ENCODE data around the gene ESYT2. TPM values are rescaled to one million over a fixed set of nuclear protein-coding genes. Genes with fewer than 3 reads are reported as not detected.
A peak's percentile ranks its signal among the peaks of the same experiment; 100 is the strongest.

Gene ESYT2
- polyA plus RNA-seq, 2 donors, result 25.4 to 28.9 TPM

DNA sequence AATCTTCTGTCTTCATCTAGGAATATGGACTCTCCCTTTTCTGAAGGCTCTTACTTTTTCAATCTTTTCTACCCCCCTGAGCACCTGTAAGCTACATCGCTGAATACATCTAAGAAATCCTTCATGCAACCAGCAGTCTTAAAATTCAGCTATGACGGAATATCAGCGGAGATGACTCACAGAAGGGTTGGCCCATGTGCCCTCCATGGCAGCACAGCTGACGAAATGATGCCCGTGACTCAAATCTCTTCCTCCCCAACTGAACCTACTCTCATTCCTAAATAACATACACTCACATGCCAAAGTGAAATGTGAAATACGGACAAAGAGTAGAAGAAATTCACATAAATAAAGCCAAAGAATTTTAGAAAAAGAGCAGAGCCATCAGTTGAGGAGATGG, 94.4 kb downstream of the ESYT2 start:
- no peaks in the 10 kb centered on the region for H3K27me3 ChIP-seq (ENCODE audit: control insufficient read depth in 1 of 2, insufficient read depth in 2 of 2, low read length in 2 of 2)
- 90 to 93% methylated on average over 6 of the region's 6 CpGs for WGBS, 2 donors
- no peaks in the 10 kb centered on the region for H3K4me1 ChIP-seq (ENCODE audit: control insufficient read depth in 2 of 2, insufficient read depth in 2 of 2, low read length in 1 of 2)
- H3K4me3 ChIP-seq (ENCODE audit: low read depth in 1 of 2, low read length in 2 of 2), result no peak overlapping the region
- H3K36me3 ChIP-seq (ENCODE audit: control insufficient read depth in 2 of 2, insufficient read depth in 2 of 2, low read length in 1 of 2), result peaks cover 12 to 26% of the 10 kb centered on the region in 2 donors
- no peak overlapping the region for H3K27ac ChIP-seq (ENCODE audit: low read depth in 2 of 2, low read length in 1 of 2)
- no peaks in the 10 kb centered on the region for H3K9me3 ChIP-seq (ENCODE audit: control insufficient read depth in 2 of 2, insufficient read depth in 1 of 2, low read depth in 1 of 2, low read length in 1 of 2)

DNA sequence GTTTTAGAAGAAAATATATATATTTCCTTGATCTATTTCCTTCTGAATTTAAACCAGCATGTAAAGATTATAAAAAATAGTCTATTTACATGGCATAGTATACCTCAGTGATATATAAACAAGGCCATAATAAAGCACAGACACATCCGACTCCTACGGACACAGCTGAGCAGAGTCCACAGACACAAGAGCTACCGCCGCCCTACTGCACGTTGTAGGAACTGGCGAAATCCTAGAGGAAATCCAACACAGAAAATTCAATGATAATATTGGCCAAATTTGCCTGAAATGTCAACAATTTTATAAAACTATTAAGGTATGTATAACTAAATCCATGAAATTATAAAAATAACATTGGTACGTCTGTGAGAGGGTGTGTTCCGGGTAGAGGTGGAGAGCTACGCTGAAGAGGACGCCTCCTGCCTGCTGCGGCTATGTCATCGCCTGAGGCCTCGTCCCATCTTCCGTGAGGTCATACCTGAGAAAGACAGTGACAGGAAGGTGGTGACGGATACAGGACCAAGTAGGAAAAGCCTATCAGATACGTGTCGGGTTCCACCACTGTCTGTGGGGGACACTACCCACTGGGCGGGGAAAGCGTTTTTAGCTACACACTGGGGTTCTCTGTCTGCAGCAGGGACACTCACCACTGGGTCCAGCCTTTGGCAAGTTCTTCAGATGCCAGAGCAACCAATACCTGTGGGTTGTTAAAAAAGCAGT, 95.4 kb downstream of the ESYT2 start:
- Histone ChIP-seq H3K4me3 (ENCODE audit: low read depth in 1 of 2, low read length in 2 of 2) (no peak overlapping the region), H3K9me3 (ENCODE audit: control insufficient read depth in 2 of 2, insufficient read depth in 1 of 2, low read depth in 1 of 2, low read length in 1 of 2) (no peaks in the 10 kb centered on the region), H3K4me1 (ENCODE audit: control insufficient read depth in 2 of 2, insufficient read depth in 2 of 2, low read length in 1 of 2) (no peaks in the 10 kb centered on the region), H3K36me3 (ENCODE audit: control insufficient read depth in 2 of 2, insufficient read depth in 2 of 2, low read length in 1 of 2) (peaks cover 12 to 26% of the 10 kb centered on the region in 2 donors), H3K27ac (ENCODE audit: low read depth in 2 of 2, low read length in 1 of 2) (no peak overlapping the region), H3K27me3 (ENCODE audit: control insufficient read depth in 1 of 2, insufficient read depth in 2 of 2, low read length in 2 of 2) (no peaks in the 10 kb centered on the region)
- WGBS, 2 donors, result 95 to 97% methylated on average over 19 of the region's 19 CpGs

DNA sequence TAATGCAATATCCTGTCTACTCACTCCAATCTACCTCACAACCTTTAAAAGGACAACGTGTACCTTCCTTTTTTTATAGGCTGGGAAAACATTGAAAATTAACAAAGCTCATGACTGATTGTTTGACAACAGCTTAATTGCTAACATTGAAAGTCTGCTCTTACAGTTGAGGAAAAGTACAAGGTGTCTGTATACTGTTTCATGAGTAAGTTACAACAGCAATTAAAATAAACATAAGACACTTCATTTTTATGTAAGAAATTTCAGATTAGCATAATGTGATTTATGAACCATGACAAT, 96.1 kb downstream of the ESYT2 start:
- Histone ChIP-seq H3K9me3 (ENCODE audit: control insufficient read depth in 2 of 2, insufficient read depth in 1 of 2, low read depth in 1 of 2, low read length in 1 of 2) (no peaks in the 10 kb centered on the region), H3K27me3 (ENCODE audit: control insufficient read depth in 1 of 2, insufficient read depth in 2 of 2, low read length in 2 of 2) (no peaks in the 10 kb centered on the region), H3K36me3 (ENCODE audit: control insufficient read depth in 2 of 2, insufficient read depth in 2 of 2, low read length in 1 of 2) (peaks cover 12 to 24% of the 10 kb centered on the region in 2 donors), H3K4me1 (ENCODE audit: control insufficient read depth in 2 of 2, insufficient read depth in 2 of 2, low read length in 1 of 2) (no peaks in the 10 kb centered on the region), H3K27ac (ENCODE audit: low read depth in 2 of 2, low read length in 1 of 2) (no peak overlapping the region), H3K4me3 (ENCODE audit: low read depth in 1 of 2, low read length in 2 of 2) (no peak overlapping the region)
- WGBS, 2 donors, result 70 to 81% methylated on average over 1 of the region's 1 CpG

DNA sequence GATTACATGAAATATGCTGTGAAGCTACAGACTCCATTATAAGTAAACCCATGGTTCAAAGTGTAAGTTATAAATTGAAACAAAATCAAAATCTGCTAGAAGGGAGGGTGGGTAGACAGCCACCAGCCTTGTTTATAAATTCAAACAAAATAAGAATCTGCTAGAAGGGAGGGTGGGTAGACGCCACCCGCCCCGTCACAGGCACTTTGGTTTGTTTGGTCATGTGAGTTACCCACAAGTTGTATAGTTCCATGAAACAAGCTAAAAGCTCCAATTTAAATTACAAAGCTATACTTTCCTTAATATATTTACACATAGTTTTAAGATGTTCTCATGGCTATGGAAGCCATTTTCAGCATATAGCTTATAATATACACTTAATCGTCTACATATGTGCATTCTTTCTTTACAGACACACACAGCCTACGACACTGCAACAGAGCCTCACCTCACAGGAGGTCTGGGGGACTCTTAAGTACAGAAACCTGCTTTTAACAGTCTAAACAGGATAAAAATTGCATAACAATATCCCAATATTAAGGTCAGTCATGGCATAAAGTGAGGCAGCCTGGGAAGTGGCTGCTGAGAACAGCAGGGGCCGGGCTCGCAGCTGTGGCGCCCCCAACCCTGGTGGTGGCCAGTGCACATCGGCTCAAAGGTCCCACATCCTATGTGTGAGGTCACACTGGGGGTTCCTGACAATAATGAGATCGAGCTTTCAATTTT, 96.7 kb downstream of the ESYT2 start:
- Histone ChIP-seq H3K9me3 (ENCODE audit: control insufficient read depth in 2 of 2, insufficient read depth in 1 of 2, low read depth in 1 of 2, low read length in 1 of 2) (no peaks in the 10 kb centered on the region), H3K4me3 (ENCODE audit: low read depth in 1 of 2, low read length in 2 of 2) (no peak overlapping the region), H3K4me1 (ENCODE audit: control insufficient read depth in 2 of 2, insufficient read depth in 2 of 2, low read length in 1 of 2) (no peaks in the 10 kb centered on the region), H3K36me3 (ENCODE audit: control insufficient read depth in 2 of 2, insufficient read depth in 2 of 2, low read length in 1 of 2) (peaks cover 12 to 24% of the 10 kb centered on the region in 2 donors), H3K27me3 (ENCODE audit: control insufficient read depth in 1 of 2, insufficient read depth in 2 of 2, low read length in 2 of 2) (no peaks in the 10 kb centered on the region), H3K27ac (ENCODE audit: low read depth in 2 of 2, low read length in 1 of 2) (peak overlapping the region in 1 of 2 donors; percentile 15)
- WGBS, 2 donors, result 86 to 88% methylated on average over 10 of the region's 10 CpGs

DNA sequence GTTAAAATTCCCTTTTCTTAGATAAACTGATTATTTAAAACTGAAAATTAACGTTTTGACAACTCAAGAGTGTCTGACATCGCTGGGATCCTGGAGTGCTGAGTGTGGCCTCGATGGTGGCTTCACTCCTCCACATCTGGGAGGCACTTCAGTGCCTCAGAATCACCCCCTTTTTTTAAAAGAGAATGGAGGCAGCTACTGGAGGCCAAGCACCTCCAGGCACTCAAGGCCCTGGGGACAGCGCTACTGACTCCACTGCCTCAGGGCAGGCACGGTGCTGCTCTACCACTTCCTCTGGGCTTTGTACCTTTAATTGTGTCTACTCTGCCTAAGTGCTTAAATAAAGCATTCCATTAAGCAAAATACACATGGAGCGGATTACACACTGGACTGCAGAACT, 97.5 kb downstream of the ESYT2 start:
- no peak overlapping the region for H3K4me3 ChIP-seq (ENCODE audit: low read depth in 1 of 2, low read length in 2 of 2)
- H3K9me3 ChIP-seq (ENCODE audit: control insufficient read depth in 2 of 2, insufficient read depth in 1 of 2, low read depth in 1 of 2, low read length in 1 of 2), result no peaks in the 10 kb centered on the region
- H3K27ac ChIP-seq (ENCODE audit: low read depth in 2 of 2, low read length in 1 of 2), result no peak overlapping the region
- peaks cover 6 to 17% of the 10 kb centered on the region in 2 donors for H3K36me3 ChIP-seq (ENCODE audit: control insufficient read depth in 2 of 2, insufficient read depth in 2 of 2, low read length in 1 of 2)
- 92 to 93% methylated on average over 6 of the region's 6 CpGs for WGBS, 2 donors
- H3K27me3 ChIP-seq (ENCODE audit: control insufficient read depth in 1 of 2, insufficient read depth in 2 of 2, low read length in 2 of 2), result no peaks in the 10 kb centered on the region
- H3K4me1 ChIP-seq (ENCODE audit: control insufficient read depth in 2 of 2, insufficient read depth in 2 of 2, low read length in 1 of 2), result no peaks in the 10 kb centered on the region

DNA sequence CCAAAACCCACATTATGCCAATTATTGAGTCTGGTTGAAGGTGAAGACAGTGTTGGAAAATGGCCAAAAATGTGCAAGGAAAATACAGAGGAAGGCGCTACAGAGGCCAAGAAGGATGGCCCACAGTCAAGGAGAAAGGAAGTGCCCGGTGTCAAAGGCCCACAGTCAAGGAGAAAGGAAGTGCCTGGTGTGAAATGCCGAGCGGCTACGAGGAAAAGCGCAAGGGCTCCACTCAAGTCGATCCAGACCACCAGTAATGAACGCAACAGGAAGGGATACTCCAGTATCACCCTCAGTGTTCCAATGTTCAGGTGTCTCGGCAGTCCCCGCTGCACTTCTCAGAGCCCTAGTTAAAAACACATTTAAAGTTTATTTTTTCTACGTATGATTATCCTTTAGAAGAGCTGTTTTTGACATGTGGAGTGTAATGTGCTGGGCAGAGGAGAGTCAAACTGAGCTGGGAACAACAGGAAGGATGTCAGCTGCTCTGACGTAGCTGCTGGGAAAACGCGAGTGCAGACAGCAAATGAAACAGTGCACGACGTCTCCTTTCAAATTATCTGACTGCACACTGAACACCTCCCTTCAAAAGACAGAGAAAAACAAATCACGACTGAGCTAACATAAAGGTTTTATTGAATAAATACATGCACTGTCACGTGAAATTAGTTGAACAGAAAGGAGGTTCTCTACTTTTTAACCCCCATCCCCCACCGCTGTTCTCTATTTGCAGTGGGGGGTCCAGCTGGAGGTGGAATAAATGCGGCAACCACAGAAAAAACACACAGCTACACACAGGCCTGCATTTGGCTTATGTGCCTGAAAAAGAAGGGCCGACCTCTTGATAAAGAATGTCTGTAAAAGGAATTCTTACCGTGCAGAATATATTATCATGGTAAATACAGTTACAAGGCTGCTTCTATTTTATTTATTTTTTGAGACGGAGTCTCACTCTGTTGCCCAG, 98.6 kb downstream of the ESYT2 start:
- 71 to 73% methylated on average over 23 of the region's 23 CpGs for WGBS, 2 donors
- Histone ChIP-seq H3K27ac (ENCODE audit: low read depth in 2 of 2, low read length in 1 of 2) (peak overlapping the region; percentile 16 to 31), H3K27me3 (ENCODE audit: control insufficient read depth in 1 of 2, insufficient read depth in 2 of 2, low read length in 2 of 2) (no peaks in the 10 kb centered on the region), H3K4me1 (ENCODE audit: control insufficient read depth in 2 of 2, insufficient read depth in 2 of 2, low read length in 1 of 2) (no peaks in the 10 kb centered on the region), H3K4me3 (ENCODE audit: low read depth in 1 of 2, low read length in 2 of 2) (no peak overlapping the region), H3K36me3 (ENCODE audit: control insufficient read depth in 2 of 2, insufficient read depth in 2 of 2, low read length in 1 of 2) (peaks cover 0 to 16% of the 10 kb centered on the region in 2 donors), H3K9me3 (ENCODE audit: control insufficient read depth in 2 of 2, insufficient read depth in 1 of 2, low read depth in 1 of 2, low read length in 1 of 2) (no peaks in the 10 kb centered on the region)

DNA sequence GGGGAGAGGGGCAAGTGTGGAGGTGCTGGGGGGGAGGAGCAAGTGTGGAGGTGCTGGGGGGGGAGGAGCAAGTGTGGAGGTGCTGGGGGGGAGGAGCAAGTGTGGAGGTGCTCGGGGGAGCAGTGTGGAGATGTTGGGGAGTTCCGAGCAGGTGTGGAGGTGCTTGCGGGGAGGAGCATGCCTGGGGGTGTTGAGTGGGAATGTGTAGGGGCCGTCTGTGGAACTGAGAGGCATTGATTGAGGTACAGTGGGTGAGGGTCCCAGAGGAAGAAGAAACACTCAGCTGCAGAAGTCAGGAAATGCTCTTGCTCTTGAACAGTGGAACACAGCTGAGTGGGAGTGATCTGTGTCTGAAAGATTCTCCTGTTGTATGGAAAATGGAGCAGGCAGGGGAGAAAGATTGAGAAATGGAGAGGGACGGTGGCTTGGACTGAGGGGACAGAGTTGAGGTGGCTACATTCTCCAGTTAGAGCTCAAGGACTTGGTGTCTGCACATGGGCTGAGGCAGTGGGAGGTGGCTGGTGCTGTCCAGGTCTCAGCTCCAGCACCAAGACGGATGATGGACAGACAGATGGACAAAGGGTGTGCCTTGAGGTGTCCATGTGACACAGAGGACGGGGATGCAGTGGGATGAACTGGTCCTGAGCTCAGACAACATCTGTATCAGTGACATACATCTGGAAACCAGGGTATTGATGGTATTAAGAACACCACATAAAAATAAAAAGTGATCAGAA, 99.5 kb downstream of the ESYT2 start:
- Histone ChIP-seq H3K4me3 (ENCODE audit: low read depth in 1 of 2, low read length in 2 of 2) (no peak overlapping the region), H3K27ac (ENCODE audit: low read depth in 2 of 2, low read length in 1 of 2) (no peak overlapping the region), H3K9me3 (ENCODE audit: control insufficient read depth in 2 of 2, insufficient read depth in 1 of 2, low read depth in 1 of 2, low read length in 1 of 2) (no peaks in the 10 kb centered on the region), H3K27me3 (ENCODE audit: control insufficient read depth in 1 of 2, insufficient read depth in 2 of 2, low read length in 2 of 2) (no peaks in the 10 kb centered on the region), H3K36me3 (ENCODE audit: control insufficient read depth in 2 of 2, insufficient read depth in 2 of 2, low read length in 1 of 2) (peaks cover 0 to 16% of the 10 kb centered on the region in 2 donors), H3K4me1 (ENCODE audit: control insufficient read depth in 2 of 2, insufficient read depth in 2 of 2, low read length in 1 of 2) (no peaks in the 10 kb centered on the region)
- 90 to 94% methylated on average over 7 of the region's 7 CpGs for WGBS, 2 donors

DNA sequence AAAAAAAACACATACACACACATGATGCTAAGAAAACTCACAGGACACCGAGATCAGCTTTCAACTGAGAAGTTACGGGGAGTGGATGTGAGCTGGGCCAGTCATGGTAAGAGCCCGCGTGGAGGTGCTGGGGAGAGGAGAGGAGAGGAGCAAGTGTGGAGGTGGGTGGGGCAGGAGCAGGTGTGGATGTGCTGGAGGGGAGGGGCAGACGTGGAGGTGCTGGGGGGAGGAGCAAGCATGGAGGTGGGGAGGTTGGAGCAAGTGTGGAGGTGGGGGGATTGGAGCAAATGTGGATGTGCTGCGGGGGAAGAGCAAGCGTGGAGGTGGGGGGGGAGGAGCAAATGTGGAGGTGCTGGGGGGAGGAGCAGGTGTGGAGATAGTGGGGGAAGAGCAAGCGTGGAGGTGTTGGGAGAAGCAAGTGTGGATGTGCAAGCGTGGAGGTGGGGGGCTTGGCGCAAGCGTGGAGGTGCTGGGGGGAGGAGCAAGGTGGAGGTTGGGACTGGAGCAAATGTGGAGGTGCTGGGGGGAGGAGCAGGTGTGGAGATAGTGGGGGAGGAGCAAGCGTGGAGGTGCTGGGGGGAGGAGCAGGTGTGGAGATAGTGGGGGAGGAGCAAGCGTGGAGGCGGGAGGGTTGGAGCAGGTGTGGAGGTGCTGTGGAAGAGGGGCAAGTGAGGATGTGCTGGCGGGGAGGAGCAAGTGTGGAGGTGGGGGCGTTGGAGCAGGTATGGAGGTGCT, 100.2 kb downstream of the ESYT2 start:
- Histone ChIP-seq H3K4me1 (ENCODE audit: control insufficient read depth in 2 of 2, insufficient read depth in 2 of 2, low read length in 1 of 2) (no peaks in the 10 kb centered on the region), H3K4me3 (ENCODE audit: low read depth in 1 of 2, low read length in 2 of 2) (no peak overlapping the region), H3K9me3 (ENCODE audit: control insufficient read depth in 2 of 2, insufficient read depth in 1 of 2, low read depth in 1 of 2, low read length in 1 of 2) (no peaks in the 10 kb centered on the region), H3K36me3 (ENCODE audit: control insufficient read depth in 2 of 2, insufficient read depth in 2 of 2, low read length in 1 of 2) (peaks cover 0 to 11% of the 10 kb centered on the region in 2 donors), H3K27me3 (ENCODE audit: control insufficient read depth in 1 of 2, insufficient read depth in 2 of 2, low read length in 2 of 2) (no peaks in the 10 kb centered on the region), H3K27ac (ENCODE audit: low read depth in 2 of 2, low read length in 1 of 2) (no peak overlapping the region)
- WGBS, 2 donors, result 90 to 92% methylated on average over 16 of the region's 16 CpGs
